Subcutaneous adipose tissue (tissue), 4 donors: ENCODE data around the gene C17orf113. TPM values are rescaled to one million over a fixed set of nuclear protein-coding genes. Genes with fewer than 3 reads are reported as not detected.

ENCODE experiments used
- total RNA-seq, 4 donors: library from RNA; depleted of rRNA; stranded (reverse); fragments of >200 nt; gene quantifications; one replicate each; pipeline ENCODE4 v1.1.0, GENCODE V29; 2016
- TF ChIP-seq, protein P1 (sequence below): fragments of 450-650 bp; IDR thresholded peaks from one replicate; pipeline ENCODE4 v1.5.1; 2016; ENCODE audit warnings: low read depth, mild to moderate bottlenecking, control low read depth, antibody characterized with exemption, moderate library complexity

C17orf113 gene
- total RNA-seq, 4 donors from 2014 or later = 0.17 to 1.7 (median 0.44) TPM; not detected in 1

- TF ChIP-seq, protein P1, sequence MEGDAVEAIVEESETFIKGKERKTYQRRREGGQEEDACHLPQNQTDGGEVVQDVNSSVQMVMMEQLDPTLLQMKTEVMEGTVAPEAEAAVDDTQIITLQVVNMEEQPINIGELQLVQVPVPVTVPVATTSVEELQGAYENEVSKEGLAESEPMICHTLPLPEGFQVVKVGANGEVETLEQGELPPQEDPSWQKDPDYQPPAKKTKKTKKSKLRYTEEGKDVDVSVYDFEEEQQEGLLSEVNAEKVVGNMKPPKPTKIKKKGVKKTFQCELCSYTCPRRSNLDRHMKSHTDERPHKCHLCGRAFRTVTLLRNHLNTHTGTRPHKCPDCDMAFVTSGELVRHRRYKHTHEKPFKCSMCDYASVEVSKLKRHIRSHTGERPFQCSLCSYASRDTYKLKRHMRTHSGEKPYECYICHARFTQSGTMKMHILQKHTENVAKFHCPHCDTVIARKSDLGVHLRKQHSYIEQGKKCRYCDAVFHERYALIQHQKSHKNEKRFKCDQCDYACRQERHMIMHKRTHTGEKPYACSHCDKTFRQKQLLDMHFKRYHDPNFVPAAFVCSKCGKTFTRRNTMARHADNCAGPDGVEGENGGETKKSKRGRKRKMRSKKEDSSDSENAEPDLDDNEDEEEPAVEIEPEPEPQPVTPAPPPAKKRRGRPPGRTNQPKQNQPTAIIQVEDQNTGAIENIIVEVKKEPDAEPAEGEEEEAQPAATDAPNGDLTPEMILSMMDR = no peak
These were observed 28.1 kb upstream of the C17orf113 start for GRCh38 chr17:42078396-42079043.

- TF ChIP-seq, protein P1 = no peak
These were observed 27.4 kb upstream of the C17orf113 start for GRCh38 chr17:42077755-42078154.

- TF ChIP-seq, protein P1 = no peak
These were observed 26.6 kb upstream of the C17orf113 start for GRCh38 chr17:42076797-42077559.

- TF ChIP-seq, protein P1 = no peak
These were observed 25.4 kb upstream of the C17orf113 start for GRCh38 chr17:42075789-42076188.

DNA sequence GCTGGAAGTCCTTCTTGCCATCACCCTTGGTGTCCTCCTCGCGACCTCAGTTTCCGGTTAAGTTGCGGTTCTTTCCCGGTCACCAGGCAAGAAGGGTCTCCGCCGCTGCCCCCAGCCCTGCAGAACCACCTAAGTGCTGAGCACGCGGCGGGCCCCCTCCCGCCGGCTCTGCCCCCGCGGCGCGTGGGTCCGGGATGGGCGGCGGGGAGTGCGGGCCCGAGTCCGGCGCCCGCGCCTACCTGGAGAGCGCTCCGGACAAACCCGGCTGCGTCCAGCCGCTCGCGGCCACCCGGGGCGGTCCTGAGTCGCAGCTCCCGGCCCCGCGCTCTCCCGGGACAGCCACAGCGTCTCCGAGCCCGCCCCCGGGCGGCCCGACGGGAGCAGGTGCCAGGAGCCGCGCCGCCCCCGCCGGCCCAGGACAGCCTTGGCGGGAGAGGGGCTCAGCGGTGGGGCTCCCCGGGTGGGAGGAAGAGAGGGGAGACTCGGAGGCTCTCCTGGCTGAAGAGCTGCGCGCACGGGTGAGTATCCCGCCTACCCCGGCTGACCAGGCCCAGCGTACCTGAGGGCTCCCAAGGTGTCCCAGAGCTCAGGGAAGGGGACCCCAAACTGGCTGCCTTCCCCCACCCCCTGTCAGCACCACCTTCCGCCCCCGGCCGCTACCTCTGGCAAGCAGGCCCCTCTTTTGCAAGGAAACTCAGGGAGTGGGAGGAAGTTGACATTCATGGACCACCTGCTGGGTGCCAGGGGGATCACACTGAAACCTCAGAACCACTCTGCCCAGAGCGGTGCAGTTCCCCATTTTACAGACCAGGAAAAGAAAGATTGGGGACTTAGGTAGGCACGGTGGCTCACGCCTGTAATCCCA, 22.2 kb upstream of the C17orf113 start:
- TF ChIP-seq, protein P1 = no peak

- TF ChIP-seq, protein P1 = no peak
These were observed 21.4 kb upstream of the C17orf113 start for GRCh38 chr17:42071810-42072209.

DNA sequence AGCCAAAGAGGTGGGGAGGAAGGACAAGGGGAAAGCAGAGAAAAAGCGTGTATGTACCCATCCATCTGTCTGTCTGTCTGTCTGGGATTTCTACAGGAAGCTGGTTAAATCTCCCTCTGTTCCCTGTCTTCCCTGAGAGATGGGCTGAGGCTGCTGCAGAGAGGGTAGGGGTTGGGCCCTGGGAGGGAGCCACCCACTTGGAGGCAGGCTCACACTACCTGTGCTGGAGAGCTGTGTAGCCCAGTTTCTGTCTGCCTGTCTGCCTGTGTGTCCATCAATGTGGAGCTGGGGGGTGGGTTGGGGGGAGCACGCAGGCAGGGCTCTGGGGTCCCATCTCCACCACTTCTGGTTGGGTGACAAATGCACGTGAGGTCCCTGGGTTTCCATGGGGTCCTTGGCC, 18.6 kb upstream of the C17orf113 start:
- TF ChIP-seq, protein P1 = no peak
